GM23338 (cell line): Measurements from ENCODE around the gene CIZ1. TPM values are rescaled to one million over a fixed set of nuclear protein-coding genes. Genes with fewer than 3 reads are reported as not detected.

Source experiments
- ATAC-seq: fragments of 200-7000 bp; cut with Tn5 transposase; 3 replicates; pipeline ENCODE4 v1.9.1; 2020
- DNase-seq: peaks from one replicate; pipeline ENCODE4 v3.0.0-alpha.2; 2015; ENCODE audit warnings: low spot score
- H2AFZ ChIP-seq: fragments of 200-600 bp; sonication (generic); 2 replicates; pipeline ENCODE4 v1.8.0; 2016; ENCODE audit warnings: antibody characterized with exemption, mild to moderate bottlenecking, moderate library complexity
- H3F3A ChIP-seq: fragments of 200-600 bp; sonication (generic); replicated peaks from 2 replicates; pipeline ENCODE4 v1.8.0; 2017; ENCODE audit warnings: antibody characterized with exemption, mixed run types, low read depth
- H3K27ac ChIP-seq: fragments of 200-600 bp; sonication (generic); 2 replicates; pipeline ENCODE4 v1.6.1; 2016; ENCODE audit warnings: low read depth
- H3K27me3 ChIP-seq: fragments of 200-600 bp; sonication (generic); 2 replicates; pipeline ENCODE4 v1.8.0; 2016; ENCODE audit warnings: mild to moderate bottlenecking, mixed run types, moderate library complexity; ENCODE audit not compliant: insufficient read depth
- H3K36me3 ChIP-seq: fragments of 200-600 bp; sonication (generic); 2 replicates; pipeline ENCODE4 v1.8.0; 2016; ENCODE audit warnings: mild to moderate bottlenecking; ENCODE audit not compliant: insufficient read depth
- H3K4me1 ChIP-seq: fragments of 200-600 bp; sonication (generic); 2 replicates; pipeline ENCODE4 v1.8.0; 2016; ENCODE audit warnings: mild to moderate bottlenecking, moderate library complexity; ENCODE audit not compliant: insufficient read depth
- H3K4me2 ChIP-seq: fragments of 200-600 bp; sonication (generic); 2 replicates; pipeline ENCODE4 v1.7.1; 2017; ENCODE audit warnings: mixed run types
- H3K4me3 ChIP-seq: fragments of 200-600 bp; sonication (generic); 2 replicates; pipeline ENCODE4 v1.6.1; 2016; ENCODE audit warnings: mixed run types
- H3K79me2 ChIP-seq: fragments of 200-600 bp; sonication (generic); replicated peaks from 2 replicates; pipeline ENCODE4 v1.8.0; 2017; ENCODE audit warnings: mild to moderate bottlenecking; ENCODE audit not compliant: insufficient read depth
- H3K9me2 ChIP-seq: fragments of 200-600 bp; sonication (generic); 2 replicates; pipeline ENCODE4 v1.8.0; 2017; ENCODE audit not compliant: insufficient read depth
- H4K20me1 ChIP-seq: fragments of 200-600 bp; sonication (generic); replicated peaks from 2 replicates; pipeline ENCODE4 v1.8.0; 2017; ENCODE audit warnings: mild to moderate bottlenecking; ENCODE audit not compliant: insufficient read depth
- H3K27ac Mint-ChIP-seq: 2 replicates; pipeline ENCODE4 v1.8.0; 2020; ENCODE audit warnings: inconsistent platforms, mild to moderate bottlenecking, moderate library complexity, mixed read lengths
- H3K27me3 Mint-ChIP-seq: 3 replicates; pipeline ENCODE4 v1.8.0; 2022; ENCODE audit warnings: low read depth, mild to moderate bottlenecking, moderate library complexity, mixed read lengths, inconsistent platforms; ENCODE audit not compliant: insufficient read depth, poor library complexity
- H3K36me3 Mint-ChIP-seq: 3 replicates; pipeline ENCODE4 v1.8.0; 2021; ENCODE audit warnings: low read depth, mild to moderate bottlenecking, inconsistent platforms, moderate library complexity, mixed read lengths
- H3K4me1 Mint-ChIP-seq: 3 replicates; pipeline ENCODE4 v1.8.0; 2020; ENCODE audit warnings: mild to moderate bottlenecking, inconsistent platforms, mixed read lengths
- H3K4me3 Mint-ChIP-seq: 3 replicates; pipeline ENCODE4 v1.8.0; 2021; ENCODE audit warnings: moderate library complexity, mild to moderate bottlenecking, inconsistent platforms, mixed read lengths
- H3K9me3 Mint-ChIP-seq: 3 replicates; pipeline ENCODE4 v1.8.0; 2020; ENCODE audit warnings: moderate library complexity, mild to moderate bottlenecking, inconsistent platforms, mixed read lengths
- CREB1 ChIP-seq: fragments of 250-450 bp; sonication (Bioruptor Pico); IDR thresholded peaks from 2 replicates; pipeline ENCODE4 v1.5.0; 2020; ENCODE audit warnings: low read depth, mild to moderate bottlenecking, moderate library complexity
- POLR2AphosphoS5 ChIP-seq: IDR thresholded peaks from 2 replicates; pipeline ENCODE4 v1.6.1; 2016; ENCODE audit warnings: antibody characterized with exemption, low read depth
- ZNF331 ChIP-seq: fragments of 250-450 bp; sonication (Bioruptor Pico); IDR thresholded peaks from 2 replicates; pipeline ENCODE4 v1.5.0; 2020; ENCODE audit warnings: low read depth, mild to moderate bottlenecking, moderate library complexity
- ZNF462 ChIP-seq: fragments of 250-450 bp; sonication (Bioruptor Pico); IDR thresholded peaks from 2 replicates; pipeline ENCODE4 v1.5.0; 2020; ENCODE audit warnings: mild to moderate bottlenecking, moderate library complexity
- polyA plus RNA-seq: library from polyadenylated mRNA; unstranded; fragments of >200 nt; fragmentation: Nextera tagmentation; extraction: Ambion mirVana; gene quantifications from 2 replicates; pipeline ENCODE4 v1.2.1, GENCODE V29; 2016
- total RNA-seq: library from RNA; depleted of rRNA; stranded (reverse); fragments of >200 nt; shearing (Covaris generic); gene quantifications from 2 replicates; pipeline ENCODE4 v1.2.3, GENCODE V29; 2014

CIZ1 gene
- total and polyA plus RNA-seq, 2 experiments from 2014 or later, result 49.6 to 61.4 TPM

GRCh38 chr9:128178806-128179431 is 12.5 kb downstream of the CIZ1 start (continued):
- TF ChIP-seq ZNF462 (CRISPR knock-in tag), result no peak
- no peak for TF ChIP-seq CREB1 (CRISPR knock-in tag)
- no peak for TF ChIP-seq POLR2AphosphoS5
- TF ChIP-seq ZNF331 (CRISPR knock-in tag), result no peak

- Histone ChIP-seq H3F3A (no peaks in the 10 kb centered on the region), H3K27ac (no peak overlapping the region), H4K20me1 (0 out of 2 replicates have a peak, but pooled peaks cover 6% of the 10 kb centered on the region), H2AFZ (no peak overlapping the region), H3K4me2 (no peak overlapping the region), H3K79me2 (no peaks in the 10 kb centered on the region), H3K27me3 (no peaks in the 10 kb centered on the region), H3K9me2 (no peaks in the 10 kb centered on the region), H3K4me3 (no peak overlapping the region), H3K4me1 (no peaks in the 10 kb centered on the region), H3K36me3 (peaks cover 3% of the 10 kb centered on the region; the same call in 1 of the 2 replicates)
- Mint-ChIP-seq H3K27me3 (peaks cover 3% of the 10 kb centered on the region), H3K27ac (no peak overlapping the region), H3K4me3 (no peak overlapping the region), H3K4me1 (no peaks in the 10 kb centered on the region), H3K9me3 (no peaks in the 10 kb centered on the region; the same call in 2 of the 3 replicates), H3K36me3 (peaks cover 46% of the 10 kb centered on the region)
- ATAC-seq, result no peak; the same call in 2 of the 3 replicates
- no peak for DNase-seq
- TF ChIP-seq ZNF331 (CRISPR knock-in tag) (no peak), ZNF462 (CRISPR knock-in tag) (no peak)
These were observed 15.6 kb downstream of the CIZ1 start for GRCh38 chr9:128175726-128176125.
